HepG2 (cell line): ENCODE results near the gene LRRC3C. TPM values are rescaled to one million over a fixed set of nuclear protein-coding genes. Genes with fewer than 3 reads are reported as not detected.

Source experiments
- ATF7-NPFF ChIP-seq: sonication (generic); formaldehyde crosslinking; IDR thresholded peaks from 2 replicates; pipeline ENCODE4 v1.8.1; 2023; ENCODE audit warnings: mild to moderate bottlenecking, low read depth, missing genetic modification reagents, moderate library complexity
- DDIT3 ChIP-seq: sonication (generic); formaldehyde crosslinking; IDR thresholded peaks from 2 replicates; pipeline ENCODE4 v1.4.0; 2020; ENCODE audit warnings: mild to moderate bottlenecking, missing genetic modification reagents
- GTF2F1 ChIP-seq: fragments of 150-350 bp; IDR thresholded peaks from 2 replicates; pipeline ENCODE4 v1.6.1; 2014; ENCODE audit warnings: low read length
- HOMEZ ChIP-seq: IDR thresholded peaks from 2 replicates; pipeline ENCODE4 v1.6.1; 2016; ENCODE audit warnings: low read depth
- IRF2 ChIP-seq: IDR thresholded peaks from 2 replicates; pipeline ENCODE4 v1.6.1; 2018; ENCODE audit warnings: missing genetic modification reagents, missing compliant biosample characterization
- MAFF ChIP-seq: IDR thresholded peaks from 2 replicates; pipeline ENCODE4 v1.6.1; 2011; ENCODE audit warnings: low read depth, low read length, improper control_type of control experiment
- NFE2L1 ChIP-seq: sonication (generic); formaldehyde crosslinking; IDR thresholded peaks from 2 replicates; pipeline ENCODE4 v1.4.0; 2020; ENCODE audit warnings: missing genetic modification reagents, mild to moderate bottlenecking, borderline replicate concordance
- SETDB1 ChIP-seq: sonication (generic); formaldehyde crosslinking; IDR thresholded peaks from 2 replicates; pipeline ENCODE4 v1.5.1; 2020; ENCODE audit warnings: missing genetic modification reagents, mild to moderate bottlenecking, borderline replicate concordance
- SIX4 ChIP-seq: sonication (generic); formaldehyde crosslinking; IDR thresholded peaks from 2 replicates; pipeline ENCODE4 v1.4.0; 2020; ENCODE audit warnings: missing genetic modification reagents
- TCF12 ChIP-seq, 2 experiments: fragments of 450-650 bp in 1 of 2; sonication (generic) in 1 of 2; formaldehyde crosslinking in 1 of 2; IDR thresholded peaks; 2 replicates each; pipeline versions ENCODE4 v1.6.1 to v1.8.0; 2017 to 2022; ENCODE audit warnings: antibody characterized with exemption in 1 of 2, mild to moderate bottlenecking in 1 of 2, missing genetic modification reagents in 1 of 2, moderate library complexity in 1 of 2
- ZBTB4 ChIP-seq: sonication (generic); formaldehyde crosslinking; IDR thresholded peaks from 2 replicates; pipeline ENCODE4 v1.4.0; 2020; ENCODE audit warnings: missing genetic modification reagents, mild to moderate bottlenecking, borderline replicate concordance
- ZFP41 ChIP-seq: sonication (generic); formaldehyde crosslinking; IDR thresholded peaks from 2 replicates; pipeline ENCODE4 v1.4.0; 2020; ENCODE audit warnings: mild to moderate bottlenecking, missing genetic modification reagents, borderline replicate concordance
- ZNF451 ChIP-seq: sonication (generic); formaldehyde crosslinking; IDR thresholded peaks from 2 replicates; pipeline ENCODE4 v1.5.0; 2020; ENCODE audit warnings: mild to moderate bottlenecking, missing genetic modification reagents
- ZNF484 ChIP-seq: sonication (generic); formaldehyde crosslinking; IDR thresholded peaks from 2 replicates; pipeline ENCODE4 v1.5.1; 2020; ENCODE audit warnings: mild to moderate bottlenecking, low read depth, missing genetic modification reagents, borderline replicate concordance
- ZNF557 ChIP-seq: sonication (generic); formaldehyde crosslinking; IDR thresholded peaks from 2 replicates; pipeline ENCODE4 v1.4.0; 2020; ENCODE audit warnings: missing genetic modification reagents
- ZNF589 ChIP-seq: sonication (generic); formaldehyde crosslinking; conservative IDR thresholded peaks from 2 replicates; pipeline ENCODE4 v1.8.0; 2022; ENCODE audit warnings: mild to moderate bottlenecking, moderate library complexity, missing genetic modification reagents
- ZNF619 ChIP-seq: sonication (generic); formaldehyde crosslinking; IDR thresholded peaks from 2 replicates; pipeline ENCODE4 v1.4.0; 2020; ENCODE audit warnings: mild to moderate bottlenecking, missing genetic modification reagents
- ZNF713 ChIP-seq: sonication (generic); formaldehyde crosslinking; IDR thresholded peaks from 2 replicates; pipeline ENCODE4 v1.4.0; 2020; ENCODE audit warnings: mild to moderate bottlenecking, missing genetic modification reagents
- ZNF839 ChIP-seq: sonication (generic); formaldehyde crosslinking; IDR thresholded peaks from 2 replicates; pipeline ENCODE4 v1.4.0; 2020; ENCODE audit warnings: missing genetic modification reagents, mild to moderate bottlenecking, borderline replicate concordance
- polyA plus RNA-seq, 8 experiments: library from polyadenylated mRNA; depleted of rRNA in 3 of 8; stranded (reverse) in 7 of 8; unstranded in 1 of 8; fragments of >200 nt; fragmentation: Illumina TruSeq in 4 of 8; extraction: Trizol in 4 of 8; gene quantifications; 2 replicates each; pipeline versions ENCODE4 v1.2.1 to v1.2.3, GENCODE V29; 2011 to 2016; ENCODE audit warnings: low read depth in 4 of 8, missing spikeins in 1 of 8, mixed read lengths in 1 of 8; ENCODE audit not compliant: insufficient read depth in 1 of 8
- total RNA-seq, 5 experiments: library from RNA; depleted of rRNA; stranded (reverse); fragments of >200 nt; fragmentation: Illumina TruSeq; extraction: Trizol; gene quantifications; 2 replicates each; pipeline ENCODE4 v1.2.3, GENCODE V29; 2016; ENCODE audit warnings: low read depth in 1 of 5
- TF ChIP-seq, protein P1 (sequence below): sonication (generic); formaldehyde crosslinking; IDR thresholded peaks from 2 replicates; pipeline ENCODE4 v1.4.0; 2020; ENCODE audit warnings: missing genetic modification reagents; ENCODE audit errors: not compliant biosample characterization
- TF ChIP-seq, protein P2 (sequence below): sonication (generic); formaldehyde crosslinking; IDR thresholded peaks from 2 replicates; pipeline ENCODE4 v1.4.0; 2020; ENCODE audit warnings: mild to moderate bottlenecking, missing genetic modification reagents

Gene LRRC3C
- total and polyA plus RNA-seq, 2 of the 13 experiments (the other 11 are each of a cell fraction or from before 2014, with no cell fraction given) = 0.17 TPM; not detected in 1

GRCh38 chr17:39927929-39928857 lies 661 bp downstream of the LRRC3C start (continued):
- TF ChIP-seq ZBTB4 (CRISPR knock-in tag) = no peak; the same call in 1 of the 2 replicates
- 0 out of 2 replicates have a peak, but pooled peaks have one; percentile 6 for TF ChIP-seq ATF7-NPFF (CRISPR knock-in tag)
- 0 out of 2 replicates have a peak, but pooled peaks have one; percentile 39 for TF ChIP-seq ZFP41 (CRISPR knock-in tag)
- no peak for TF ChIP-seq NFE2L1 (CRISPR knock-in tag)
- no peak for TF ChIP-seq HOMEZ (CRISPR knock-in tag)
- TF ChIP-seq ZNF484 = no peak
- no peak for TF ChIP-seq TCF12 (IDR thresholded peaks at IDR 0.05)
- TF ChIP-seq TCF12 (CRISPR knock-in tag; IDR thresholded peaks at IDR 0.05) = no peak
- no peak for TF ChIP-seq ZNF557 (CRISPR knock-in tag)
- TF ChIP-seq GTF2F1 = no peak
- TF ChIP-seq, protein P1, sequence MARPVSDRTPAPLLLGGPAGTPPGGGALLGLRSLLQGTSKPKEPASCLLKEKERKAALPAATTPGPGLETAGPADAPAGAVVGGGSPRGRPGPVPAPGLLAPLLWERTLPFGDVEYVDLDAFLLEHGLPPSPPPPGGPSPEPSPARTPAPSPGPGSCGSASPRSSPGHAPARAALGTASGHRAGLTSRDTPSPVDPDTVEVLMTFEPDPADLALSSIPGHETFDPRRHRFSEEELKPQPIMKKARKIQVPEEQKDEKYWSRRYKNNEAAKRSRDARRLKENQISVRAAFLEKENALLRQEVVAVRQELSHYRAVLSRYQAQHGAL (CRISPR knock-in tag) = no peak
- no peak for TF ChIP-seq SIX4
- TF ChIP-seq ZNF713 (CRISPR knock-in tag) = no peak
- TF ChIP-seq ZNF839 (CRISPR knock-in tag) = no peak
- no peak for TF ChIP-seq MAFF
- TF ChIP-seq IRF2 (CRISPR knock-in tag) = no peak
- TF ChIP-seq, protein P2, sequence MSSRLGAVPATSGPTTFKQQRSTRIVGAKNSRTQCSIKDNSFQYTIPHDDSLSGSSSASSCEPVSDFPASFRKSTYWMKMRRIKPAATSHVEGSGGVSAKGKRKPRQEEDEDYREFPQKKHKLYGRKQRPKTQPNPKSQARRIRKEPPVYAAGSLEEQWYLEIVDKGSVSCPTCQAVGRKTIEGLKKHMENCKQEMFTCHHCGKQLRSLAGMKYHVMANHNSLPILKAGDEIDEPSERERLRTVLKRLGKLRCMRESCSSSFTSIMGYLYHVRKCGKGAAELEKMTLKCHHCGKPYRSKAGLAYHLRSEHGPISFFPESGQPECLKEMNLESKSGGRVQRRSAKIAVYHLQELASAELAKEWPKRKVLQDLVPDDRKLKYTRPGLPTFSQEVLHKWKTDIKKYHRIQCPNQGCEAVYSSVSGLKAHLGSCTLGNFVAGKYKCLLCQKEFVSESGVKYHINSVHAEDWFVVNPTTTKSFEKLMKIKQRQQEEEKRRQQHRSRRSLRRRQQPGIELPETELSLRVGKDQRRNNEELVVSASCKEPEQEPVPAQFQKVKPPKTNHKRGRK (CRISPR knock-in tag) = no peak
- no peak for TF ChIP-seq DDIT3 (CRISPR knock-in tag)
- no peak for TF ChIP-seq ZNF589 (CRISPR knock-in tag)
- no peak; the same call in 1 of the 2 replicates for TF ChIP-seq ZNF451 (CRISPR knock-in tag)
- TF ChIP-seq SETDB1 = 0 out of 2 replicates have a peak, but pooled peaks have one; percentile 20
- 0 out of 2 replicates have a peak, but pooled peaks have one; percentile 39 for TF ChIP-seq ZNF619 (CRISPR knock-in tag)
